ENCODE measurements around the gene DNAJC18. TPM values are rescaled to one million over a fixed set of nuclear protein-coding genes. Genes with fewer than 3 reads are reported as not detected.

DNAJC18 gene
- total RNA-seq, 6 experiments from 2014 or later: 0.37 to 2.9 (median 0.75) TPM

GRCh38 chr5:139403787-139404483 is 35.4 kb downstream of the DNAJC18 start, which contains the start of gene SPATA24:
Gene SPATA24 (minus strand): TSS chr5:139404089. CDS start chr5:139404060, 29 bp downstream.
- 2% methylated on average over 15 of the region's 41 CpGs for WGBS (ENCODE audit: insufficient coverage, low coverage, low lambda C conversion rate, missing lambda C conversion rate)
- Histone ChIP-seq H3K4me3 (peak within 1 kb of the TSS; percentile 56 to 71 (median 60)), H3K36me3 (no peaks in the 10 kb centered on the region), H3K9me3 (no peaks in the 10 kb centered on the region), H3K4me1 (peaks cover 0 to 8% (median 0%) of the 10 kb centered on the region in 4 donors), H3K27me3 (no peaks in the 10 kb centered on the region), H3K27ac (peak within 1 kb of the TSS; percentile 56 to 78 (median 72))
- intact Hi-C loops (cut with DNase I): no loop called here
- DNase-seq (peak; percentile 97 to 98 (median 97)), ATAC-seq (peak; percentile 96 to 97 (median 97))
- no peak for TF ChIP-seq CTCF (IDR thresholded peaks at IDR 0.05)
- peak; percentile 20 for TF ChIP-seq POLR2A (IDR thresholded peaks at IDR 0.05)

- DNase-seq (no peak), ATAC-seq (no peak)
- no peaks in the 10 kb centered on the region for H3K9me3 ChIP-seq
- H3K27ac ChIP-seq: peak overlapping the region; percentile 56 to 78 (median 72)
- H3K4me1 ChIP-seq: peaks cover 0 to 4% (median 0%) of the 10 kb centered on the region in 4 donors
- TF ChIP-seq CTCF (IDR thresholded peaks at IDR 0.05): no peak
- no peak for TF ChIP-seq POLR2A (IDR thresholded peaks at IDR 0.05)
- H3K4me3 ChIP-seq: peak overlapping the region; percentile 56 to 71 (median 60)
- WGBS (ENCODE audit: insufficient coverage, low coverage, low lambda C conversion rate, missing lambda C conversion rate): 34% methylated on average over 6 of the region's 7 CpGs
- no peaks in the 10 kb centered on the region for H3K27me3 ChIP-seq
- intact Hi-C loops (cut with DNase I): no loop called here
- H3K36me3 ChIP-seq: no peaks in the 10 kb centered on the region
These were observed 35.9 kb downstream of the DNAJC18 start for GRCh38 chr5:139403418-139403786.

GRCh38 chr5:139402561-139403158 is 36.7 kb downstream of the DNAJC18 start:
- H3K4me1 ChIP-seq: peaks cover 0 to 4% (median 0%) of the 10 kb centered on the region in 4 donors
- no peak overlapping the region for H3K27ac ChIP-seq
- ATAC-seq: peak in 3 of 4 donors; percentile 7 to 38 (median 12)
- H3K36me3 ChIP-seq: no peaks in the 10 kb centered on the region
- peak in 1 of 3 donors; percentile 48 for DNase-seq
- H3K27me3 ChIP-seq: no peaks in the 10 kb centered on the region
- intact Hi-C loops (cut with DNase I): no loop called here
- H3K4me3 ChIP-seq: no peak overlapping the region
- no peaks in the 10 kb centered on the region for H3K9me3 ChIP-seq
- 69% methylated on average over 5 of the region's 7 CpGs for WGBS (ENCODE audit: insufficient coverage, low coverage, low lambda C conversion rate, missing lambda C conversion rate)
- peak; percentile 29 to 55 (median 40) for TF ChIP-seq CTCF (IDR thresholded peaks at IDR 0.05)
- TF ChIP-seq POLR2A (IDR thresholded peaks at IDR 0.05): no peak

GRCh38 chr5:139401546-139401945 is 37.8 kb downstream of the DNAJC18 start:
- no peaks in the 10 kb centered on the region for H3K9me3 ChIP-seq
- WGBS (ENCODE audit: insufficient coverage, low coverage, low lambda C conversion rate, missing lambda C conversion rate): 97% methylated on average over 4 of the region's 10 CpGs
- ATAC-seq: no peak
- no peak for DNase-seq
- H3K4me3 ChIP-seq: no peak overlapping the region
- TF ChIP-seq CTCF (IDR thresholded peaks at IDR 0.05) (no peak), POLR2A (IDR thresholded peaks at IDR 0.05) (no peak)
- no peak overlapping the region for H3K27ac ChIP-seq
- no peaks in the 10 kb centered on the region for H3K36me3 ChIP-seq
- peaks cover 0 to 4% (median 0%) of the 10 kb centered on the region in 4 donors for H3K4me1 ChIP-seq
- intact Hi-C loops (cut with DNase I): no loop called here
- H3K27me3 ChIP-seq: no peaks in the 10 kb centered on the region

Data from right lobe of liver (tissue), 6 donors.